Subcutaneous adipose tissue (tissue), 4 donors: ENCODE data around the gene AGGF1. TPM values are rescaled to one million over a fixed set of nuclear protein-coding genes. Genes with fewer than 3 reads are reported as not detected.

ENCODE experiments used
- total RNA-seq, 4 donors: library from RNA; depleted of rRNA; stranded (reverse); fragments of >200 nt; gene quantifications; one replicate each; pipeline ENCODE4 v1.1.0, GENCODE V29; 2016
- TF ChIP-seq, protein P1 (sequence below): fragments of 450-650 bp; IDR thresholded peaks from one replicate; pipeline ENCODE4 v1.5.1; 2016; ENCODE audit warnings: low read depth, mild to moderate bottlenecking, control low read depth, antibody characterized with exemption, moderate library complexity

The AGGF1 gene, protein sequence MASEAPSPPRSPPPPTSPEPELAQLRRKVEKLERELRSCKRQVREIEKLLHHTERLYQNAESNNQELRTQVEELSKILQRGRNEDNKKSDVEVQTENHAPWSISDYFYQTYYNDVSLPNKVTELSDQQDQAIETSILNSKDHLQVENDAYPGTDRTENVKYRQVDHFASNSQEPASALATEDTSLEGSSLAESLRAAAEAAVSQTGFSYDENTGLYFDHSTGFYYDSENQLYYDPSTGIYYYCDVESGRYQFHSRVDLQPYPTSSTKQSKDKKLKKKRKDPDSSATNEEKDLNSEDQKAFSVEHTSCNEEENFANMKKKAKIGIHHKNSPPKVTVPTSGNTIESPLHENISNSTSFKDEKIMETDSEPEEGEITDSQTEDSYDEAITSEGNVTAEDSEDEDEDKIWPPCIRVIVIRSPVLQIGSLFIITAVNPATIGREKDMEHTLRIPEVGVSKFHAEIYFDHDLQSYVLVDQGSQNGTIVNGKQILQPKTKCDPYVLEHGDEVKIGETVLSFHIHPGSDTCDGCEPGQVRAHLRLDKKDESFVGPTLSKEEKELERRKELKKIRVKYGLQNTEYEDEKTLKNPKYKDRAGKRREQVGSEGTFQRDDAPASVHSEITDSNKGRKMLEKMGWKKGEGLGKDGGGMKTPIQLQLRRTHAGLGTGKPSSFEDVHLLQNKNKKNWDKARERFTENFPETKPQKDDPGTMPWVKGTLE
- 10 to 100 TPM; 20.9 to 24.1 (median 23.3) TPM for total RNA-seq

DNA sequence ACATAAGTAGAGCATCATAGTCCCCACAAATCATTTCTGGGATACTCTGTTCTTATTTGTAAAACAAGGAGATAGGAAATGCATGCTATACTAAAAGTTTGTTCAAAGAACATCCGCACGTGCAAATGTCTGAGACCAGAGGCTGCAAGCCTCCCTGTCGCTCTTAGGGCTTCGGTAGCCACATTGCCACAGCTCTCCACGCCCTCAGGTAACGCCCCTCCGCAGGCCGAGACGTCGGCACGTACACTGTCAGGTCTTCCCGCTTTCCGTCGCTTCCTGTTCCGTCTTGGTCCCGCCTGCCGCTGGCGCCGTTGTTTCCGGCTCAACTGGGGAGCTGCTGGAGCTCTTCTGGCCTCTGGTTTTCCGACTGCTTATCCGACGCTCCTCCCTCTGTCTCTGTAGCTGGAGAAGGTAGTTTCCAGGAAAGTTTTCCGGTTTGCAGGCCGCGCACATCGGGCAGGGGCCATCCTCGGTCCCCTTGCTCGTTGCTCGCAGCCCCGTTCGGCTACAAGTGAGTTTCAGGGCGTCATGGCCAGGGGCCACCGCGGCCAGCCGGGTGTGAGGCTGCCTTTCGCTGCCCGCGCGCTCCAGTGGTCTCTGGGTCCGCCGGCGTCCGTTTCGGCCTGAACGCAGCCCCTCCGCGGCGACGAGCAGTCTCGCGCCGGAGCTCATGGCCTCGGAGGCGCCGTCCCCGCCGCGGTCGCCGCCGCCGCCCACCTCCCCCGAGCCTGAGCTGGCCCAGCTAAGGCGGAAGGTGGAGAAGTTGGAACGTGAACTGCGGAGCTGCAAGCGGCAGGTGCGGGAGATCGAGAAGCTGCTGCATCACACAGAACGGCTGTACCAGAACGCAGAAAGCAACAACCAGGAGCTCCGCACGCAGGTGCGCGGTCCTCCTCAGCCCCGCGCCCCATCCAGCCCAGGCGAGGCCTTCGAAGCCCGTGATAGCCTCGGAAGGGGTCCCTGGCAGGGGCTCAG, at the start of gene AGGF1:
Gene AGGF1 (plus strand): TSS at position 308 of the 975 bp plus-strand sequence. CDS start 363 bp downstream, at position 671.
- TF ChIP-seq, protein P1, sequence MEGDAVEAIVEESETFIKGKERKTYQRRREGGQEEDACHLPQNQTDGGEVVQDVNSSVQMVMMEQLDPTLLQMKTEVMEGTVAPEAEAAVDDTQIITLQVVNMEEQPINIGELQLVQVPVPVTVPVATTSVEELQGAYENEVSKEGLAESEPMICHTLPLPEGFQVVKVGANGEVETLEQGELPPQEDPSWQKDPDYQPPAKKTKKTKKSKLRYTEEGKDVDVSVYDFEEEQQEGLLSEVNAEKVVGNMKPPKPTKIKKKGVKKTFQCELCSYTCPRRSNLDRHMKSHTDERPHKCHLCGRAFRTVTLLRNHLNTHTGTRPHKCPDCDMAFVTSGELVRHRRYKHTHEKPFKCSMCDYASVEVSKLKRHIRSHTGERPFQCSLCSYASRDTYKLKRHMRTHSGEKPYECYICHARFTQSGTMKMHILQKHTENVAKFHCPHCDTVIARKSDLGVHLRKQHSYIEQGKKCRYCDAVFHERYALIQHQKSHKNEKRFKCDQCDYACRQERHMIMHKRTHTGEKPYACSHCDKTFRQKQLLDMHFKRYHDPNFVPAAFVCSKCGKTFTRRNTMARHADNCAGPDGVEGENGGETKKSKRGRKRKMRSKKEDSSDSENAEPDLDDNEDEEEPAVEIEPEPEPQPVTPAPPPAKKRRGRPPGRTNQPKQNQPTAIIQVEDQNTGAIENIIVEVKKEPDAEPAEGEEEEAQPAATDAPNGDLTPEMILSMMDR = no peak

DNA sequence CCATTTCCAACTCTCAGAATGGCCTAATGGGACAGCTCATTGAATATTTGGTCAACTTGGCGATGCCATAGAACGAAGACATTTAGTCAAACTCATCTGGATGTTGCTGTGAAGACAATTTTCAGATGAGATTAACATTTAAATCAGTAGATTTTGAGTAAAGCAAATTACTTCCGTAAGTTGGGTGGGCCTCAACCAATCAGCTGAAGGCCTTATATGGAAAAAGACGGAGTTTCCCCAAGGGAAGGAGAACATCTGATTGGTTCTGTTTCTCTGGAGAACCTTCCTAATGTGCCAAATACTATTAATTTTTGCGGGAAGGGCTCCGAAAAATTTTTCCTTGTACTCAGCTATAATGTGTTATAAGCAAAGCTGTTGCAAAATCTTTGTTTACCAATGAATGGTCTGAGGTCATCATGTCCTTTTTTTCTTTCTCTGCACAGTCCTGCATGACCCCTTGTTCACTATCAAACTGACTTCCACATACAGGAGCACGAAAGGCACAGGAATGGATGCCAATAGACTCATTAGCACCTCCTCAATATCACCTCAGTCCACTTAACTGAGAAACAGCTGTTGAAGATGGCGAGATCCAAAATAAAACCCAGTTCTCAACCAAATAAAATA, 49.6 kb upstream of the AGGF1 start:
- TF ChIP-seq, protein P1 = no peak

DNA sequence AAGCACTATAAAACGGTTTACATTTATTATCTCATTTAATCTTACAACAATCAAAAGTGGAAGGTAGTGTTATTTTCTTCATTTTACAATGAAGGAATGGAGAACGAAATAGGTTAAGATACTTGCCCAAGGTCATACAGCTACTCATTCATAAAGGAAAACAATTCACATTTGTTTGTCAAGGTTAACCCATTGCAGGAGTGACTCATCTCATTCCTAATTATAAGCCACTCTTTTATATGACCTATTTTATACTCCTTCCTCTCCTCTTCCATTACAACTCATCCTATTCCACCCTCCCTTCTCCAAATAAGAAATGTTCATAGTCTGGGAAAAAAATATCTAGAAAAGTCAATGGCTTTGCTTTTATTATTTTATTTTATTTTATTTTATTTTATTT, 47.8 kb upstream of the AGGF1 start:
- TF ChIP-seq, protein P1 = no peak

DNA sequence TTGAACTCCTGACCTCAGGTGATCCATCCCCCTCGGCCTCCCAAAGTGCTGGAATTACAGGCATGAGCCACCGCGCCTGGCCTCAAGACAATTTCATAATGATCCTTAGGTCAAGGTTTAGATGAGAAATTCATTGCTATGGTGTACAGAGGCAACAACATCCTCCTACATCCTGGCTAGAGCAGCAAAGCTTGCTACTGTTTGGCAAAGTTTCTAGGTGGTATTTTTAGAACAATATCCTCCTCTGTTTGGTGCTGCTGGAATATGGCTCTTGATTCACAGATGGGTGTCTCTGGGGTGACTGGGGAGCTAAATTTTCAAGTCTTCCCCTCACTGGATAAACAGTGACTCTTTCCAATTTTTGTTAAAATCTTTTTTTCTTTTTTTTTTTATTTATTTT, 46.7 kb upstream of the AGGF1 start:
- TF ChIP-seq, protein P1 = no peak

DNA sequence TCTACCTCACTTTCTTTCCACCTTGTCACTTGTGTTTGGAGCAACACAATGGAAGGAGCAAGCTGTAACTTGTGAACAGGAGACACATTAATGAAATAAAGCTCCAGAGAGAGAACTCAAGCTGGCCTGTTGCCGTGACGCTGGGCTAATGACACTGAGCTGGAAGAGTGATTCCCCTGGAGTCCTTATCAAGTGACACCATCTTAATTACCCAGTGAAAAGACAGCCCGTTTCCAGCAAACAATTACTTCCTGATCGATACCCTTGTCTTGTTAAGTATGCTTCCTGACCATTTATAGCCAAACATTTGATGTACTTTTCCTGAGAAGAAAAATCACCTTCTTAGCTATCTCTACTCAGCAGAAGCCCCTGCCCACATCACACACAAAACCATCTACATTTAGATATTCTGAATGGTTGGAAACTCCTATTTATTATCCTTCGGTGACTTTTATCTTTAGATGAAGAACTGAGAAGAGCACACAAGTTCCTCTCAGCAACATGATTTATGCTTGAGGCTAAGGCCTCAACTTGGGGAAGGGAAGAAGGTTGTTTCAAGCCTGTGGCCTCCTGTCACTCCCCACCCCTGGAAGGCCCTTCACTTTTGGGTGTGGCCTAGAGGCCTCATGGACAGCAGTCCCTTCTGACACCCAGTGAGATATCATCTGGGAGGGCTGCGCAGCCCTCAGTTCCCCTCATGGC, 43.2 kb upstream of the AGGF1 start:
- TF ChIP-seq, protein P1 = no peak

DNA sequence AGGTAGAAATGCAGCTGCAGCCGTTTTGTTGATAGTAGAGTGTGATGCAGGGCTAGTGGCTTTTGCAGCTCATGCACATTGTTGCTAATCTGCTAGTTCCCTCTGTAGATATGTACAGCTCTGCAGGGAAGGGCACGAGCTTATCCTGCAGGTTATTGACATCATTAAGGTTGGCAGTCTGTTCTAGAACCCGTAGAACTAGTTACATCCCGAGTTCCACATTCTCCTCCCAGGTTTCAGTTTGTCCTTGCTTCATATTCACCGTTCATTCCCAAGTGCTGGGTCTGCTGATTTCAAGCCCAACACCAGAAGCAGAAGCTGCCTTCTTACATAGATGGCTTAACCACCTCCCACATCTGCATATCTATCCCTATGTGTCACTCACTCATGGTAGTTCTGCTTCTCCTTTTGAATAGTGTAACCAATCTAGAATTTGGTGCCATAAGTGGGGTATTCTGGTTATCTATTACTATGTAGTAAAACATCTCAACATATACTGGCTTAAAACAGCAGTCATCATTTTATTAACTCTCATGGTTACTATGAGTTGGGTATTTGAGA, 39.2 kb upstream of the AGGF1 start:
- TF ChIP-seq, protein P1 = no peak
